H1 (cell line): Measurements from ENCODE around the gene RYR3. TPM values are rescaled to one million over a fixed set of nuclear protein-coding genes. Genes with fewer than 3 reads are reported as not detected.

ENCODE experiments used
- CTCF ChIA-PET: fragments of 300-600 bp; sonication (Branson Sonifier 250); formaldehyde crosslinking; loops from one replicate; lab custom pipeline; 2021; ENCODE audit not compliant: partially characterized antibody; lab: Charles Lee
- POLR2A ChIA-PET: fragments of 300-600 bp; sonication (Branson Sonifier 250); formaldehyde crosslinking; loops from one replicate; lab custom pipeline; 2021; ENCODE audit warnings: inconsistent platforms; ENCODE audit not compliant: partially characterized antibody; lab: Charles Lee
- DNase-seq, 2 experiments: peaks; one replicate each; pipeline versions ENCODE4 v3.0.0 to v3.0.0-alpha.2; 2010 to 2022; ENCODE audit warnings: low spot score in 2 of 2, low read depth in 1 of 2, mixed read lengths in 1 of 2
- FAIRE-seq: peaks from 2 replicates; lab custom pipeline; 2011; peaks lifted over from hg19 to GRCh38; lab: Jason Lieb, UNC
- H2AFZ ChIP-seq: 2 replicates; pipeline ENCODE4 v1.8.1; 2012; ENCODE audit warnings: low read length, inconsistent platforms
- H2AK5ac ChIP-seq: 2 replicates; pipeline ENCODE4 v1.6.1; 2013; ENCODE audit warnings: low read depth, low read length
- H2BK120ac ChIP-seq: replicated peaks from 2 replicates; pipeline ENCODE3; 2013; ENCODE audit warnings: low read depth, low read length, inconsistent platforms
- H2BK12ac ChIP-seq: 2 replicates; pipeline ENCODE4 v1.6.1; 2013; ENCODE audit warnings: low read depth, low read length
- H2BK15ac ChIP-seq: 2 replicates; pipeline ENCODE4 v1.6.1; 2013; ENCODE audit warnings: low read length
- H2BK20ac ChIP-seq: 2 replicates; pipeline ENCODE4 v1.6.1; 2013; ENCODE audit warnings: low read length
- H2BK5ac ChIP-seq: 2 replicates; pipeline ENCODE4 v1.6.1; 2013; ENCODE audit warnings: low read depth, low read length
- H3K14ac ChIP-seq: 2 replicates; pipeline ENCODE4 v1.6.1; 2013; ENCODE audit warnings: inconsistent platforms; ENCODE audit not compliant: insufficient read length
- H3K18ac ChIP-seq: 2 replicates; pipeline ENCODE4 v1.6.1; 2013; ENCODE audit warnings: low read length; ENCODE audit errors: extremely low read depth
- H3K23ac ChIP-seq: 2 replicates; pipeline ENCODE4 v1.6.1; 2013; ENCODE audit warnings: inconsistent platforms; ENCODE audit not compliant: insufficient read length
- H3K23me2 ChIP-seq: 2 replicates; pipeline ENCODE4 v1.6.1; 2013; ENCODE audit warnings: low read depth, low read length
- H3K27ac ChIP-seq: 2 replicates; pipeline ENCODE4 v1.6.1; 2011; ENCODE audit warnings: low read depth, low read length, inconsistent platforms
- H3K27me3 ChIP-seq, 4 experiments: replicated peaks in 1 of 4; 1 replicate in 1 of 4; 2 replicates in 3 of 4; pipeline versions ENCODE4 v1.6.1 to v1.8.1; 2011 to 2013; ENCODE audit warnings: low read length in 3 of 4, mild to moderate bottlenecking in 3 of 4, inconsistent platforms in 2 of 4, mixed read lengths in 2 of 4, moderate library complexity in 1 of 4; ENCODE audit not compliant: control insufficient read depth in 3 of 4, insufficient read depth in 3 of 4; ENCODE audit errors: extremely low read depth in 1 of 4
- H3K36me3 ChIP-seq, 4 experiments: 2 replicates each; pipeline versions ENCODE4 v1.6.1 to v1.8.1; 2011 to 2013; ENCODE audit warnings: mild to moderate bottlenecking in 4 of 4, low read length in 3 of 4, moderate library complexity in 2 of 4, control low read depth in 1 of 4, inconsistent platforms in 1 of 4; ENCODE audit not compliant: insufficient read depth in 4 of 4, control insufficient read depth in 2 of 4
- H3K4ac ChIP-seq: replicated peaks from 2 replicates; pipeline ENCODE3; 2013; ENCODE audit warnings: low read length, low read depth, mixed read lengths, inconsistent platforms; ENCODE audit not compliant: insufficient read length
- H3K4me1 ChIP-seq, 4 experiments: replicated peaks in 1 of 4; 1 replicate in 1 of 4; 2 replicates in 3 of 4; pipeline versions ENCODE4 v1.6.1 to v1.8.1; 2011 to 2013; ENCODE audit warnings: low read length in 3 of 4, inconsistent platforms in 2 of 4, mixed read lengths in 1 of 4; ENCODE audit not compliant: insufficient read depth in 4 of 4, control insufficient read depth in 3 of 4
- H3K4me2 ChIP-seq, 2 experiments: 2 replicates each; pipeline versions ENCODE4 v1.6.1 to v1.8.1; 2011 to 2013; ENCODE audit warnings: low read depth in 2 of 2, low read length in 2 of 2, control low read depth in 1 of 2, inconsistent platforms in 1 of 2, mild to moderate bottlenecking in 1 of 2; ENCODE audit not compliant: insufficient read depth in 1 of 2
- H3K4me3 ChIP-seq, 4 experiments: fragments of 200-600, 300-600 bp in 1 of 4; sonication (generic), shearing (Covaris generic), sonication (Bioruptor Twin) in 1 of 4; 2 replicates each; pipeline versions ENCODE4 v1.5.1 to v1.8.1; 2011 to 2016; ENCODE audit warnings: low read length in 4 of 4, low read depth in 3 of 4, control low read depth in 2 of 4, inconsistent platforms in 2 of 4, mild to moderate bottlenecking in 2 of 4, mixed read lengths in 1 of 4, moderate library complexity in 1 of 4; ENCODE audit not compliant: insufficient read depth in 2 of 4; ENCODE audit errors: extremely low read depth in 1 of 4
- H3K56ac ChIP-seq: replicated peaks from 2 replicates; pipeline ENCODE3; 2013; ENCODE audit warnings: low read depth, mild to moderate bottlenecking, mixed read lengths, low read length, inconsistent platforms; ENCODE audit not compliant: insufficient read length
- H3K79me1 ChIP-seq: 2 replicates; pipeline ENCODE4 v1.6.1; 2013; ENCODE audit warnings: low read depth, low read length, control low read depth
- H3K79me2 ChIP-seq, 2 experiments: 2 replicates each; pipeline versions ENCODE4 v1.6.1 to v1.8.1; 2012 to 2013; ENCODE audit warnings: low read length in 2 of 2, mild to moderate bottlenecking in 2 of 2, inconsistent platforms in 1 of 2; ENCODE audit not compliant: insufficient read depth in 2 of 2, control insufficient read depth in 1 of 2
- H3K9ac ChIP-seq, 4 experiments: replicated peaks in 1 of 4; 1 replicate in 1 of 4; 2 replicates in 3 of 4; pipeline versions ENCODE4 v1.6.1 to v1.8.1; 2011 to 2013; ENCODE audit warnings: low read depth in 3 of 4, low read length in 3 of 4, control low read depth in 2 of 4, mild to moderate bottlenecking in 2 of 4, moderate library complexity in 2 of 4, inconsistent platforms in 1 of 4; ENCODE audit errors: extremely low read depth in 1 of 4
- H3K9me3 ChIP-seq, 2 experiments: 2 replicates each; pipeline versions ENCODE4 v1.6.1 to v1.8.1; 2012 to 2013; ENCODE audit warnings: mild to moderate bottlenecking in 2 of 2, moderate library complexity in 2 of 2, control low read depth in 1 of 2, inconsistent platforms in 1 of 2, low read depth in 1 of 2, low read length in 1 of 2, mixed read lengths in 1 of 2; ENCODE audit not compliant: insufficient read depth in 2 of 2
- H4K20me1 ChIP-seq, 2 experiments: replicated peaks in 1 of 2; 2 replicates each; pipeline versions ENCODE3 to v1.8.1; 2011 to 2013; ENCODE audit warnings: inconsistent platforms in 2 of 2, low read length in 2 of 2, mild to moderate bottlenecking in 1 of 2; ENCODE audit not compliant: insufficient read depth in 2 of 2, control insufficient read depth in 1 of 2
- H4K5ac ChIP-seq: 2 replicates; pipeline ENCODE4 v1.6.1; 2013; ENCODE audit warnings: low read length, low read depth, mixed read lengths, inconsistent platforms; ENCODE audit not compliant: insufficient read length
- H4K8ac ChIP-seq: 2 replicates; pipeline ENCODE4 v1.8.0; 2013; ENCODE audit warnings: mild to moderate bottlenecking, moderate library complexity, low read length, inconsistent platforms; ENCODE audit not compliant: insufficient read depth; ENCODE audit errors: extremely low read depth
- H4K91ac ChIP-seq: replicated peaks from 2 replicates; pipeline ENCODE3; 2013; ENCODE audit warnings: low read length, mixed read lengths, inconsistent platforms; ENCODE audit not compliant: insufficient read length
- CHD1 ChIP-seq: IDR thresholded peaks from 2 replicates; pipeline ENCODE4 v1.6.1; 2012; ENCODE audit warnings: low read depth, low read length, improper control_type of control experiment
- FOSL1 ChIP-seq: IDR thresholded peaks from 2 replicates; pipeline ENCODE4 v1.6.1; 2011; ENCODE audit warnings: mild to moderate bottlenecking, low read depth, low read length, moderate library complexity; ENCODE audit not compliant: insufficient read depth
- HDAC6 ChIP-seq: IDR thresholded peaks from one replicate; pipeline ENCODE4 v1.7.1; 2012; ENCODE audit warnings: low read depth, mild to moderate bottlenecking, inconsistent platforms, low read length, moderate library complexity
- KDM4A ChIP-seq: IDR thresholded peaks from one replicate; pipeline ENCODE4 v1.7.1; 2012; ENCODE audit warnings: low read depth, mild to moderate bottlenecking, moderate library complexity, low read length, inconsistent platforms; ENCODE audit not compliant: severe bottlenecking
- MAFK ChIP-seq: IDR thresholded peaks from 2 replicates; pipeline ENCODE4 v1.6.1; 2012; ENCODE audit warnings: low read depth, mild to moderate bottlenecking, improper control_type of control experiment, low read length
- SP4 ChIP-seq: IDR thresholded peaks from 2 replicates; pipeline ENCODE4 v1.6.1; 2012; ENCODE audit warnings: low read length, inconsistent platforms
- TBP ChIP-seq: IDR thresholded peaks from 2 replicates; pipeline ENCODE4 v1.6.1; 2011; ENCODE audit warnings: low read depth, low read length, improper control_type of control experiment
- ZNF274 ChIP-seq: IDR thresholded peaks from 2 replicates; pipeline ENCODE4 v1.7.0; 2012; ENCODE audit warnings: low read length, borderline replicate concordance; ENCODE audit errors: extremely low read depth
- WGBS, 2 experiments: shearing (Covaris generic) in 1 of 2; methylation state at CpG; one replicate each; pipeline versions ENCODE4 v1.1.6 to v1.1.7; 2013 to 2015; ENCODE audit warnings: low lambda C conversion rate in 2 of 2, mixed read lengths in 2 of 2, inconsistent platforms in 1 of 2, low coverage in 1 of 2, missing lambda C conversion rate in 1 of 2; ENCODE audit not compliant: insufficient replicate concordance in 2 of 2, insufficient coverage in 1 of 2, insufficient read length in 1 of 2; ENCODE audit errors: extremely low coverage in 1 of 2, missing lambda C conversion rate in 1 of 2; 5-methylcytosine and 5-hydroxymethylcytosine counted together
- polyA plus RNA-seq, 7 experiments: library from polyadenylated mRNA; depleted of rRNA in 3 of 7; stranded (reverse) in 5 of 7; unstranded in 2 of 7; fragments of >200 nt in 5 of 7; fragments of 200-250 nt in 2 of 7; gene quantifications; 1 replicate in 5 of 7; 2 replicates in 1 of 7; 4 replicates in 1 of 7; pipeline versions ENCODE4 v1.2.1 to v1.2.3, GENCODE V29; 2011 to 2013; ENCODE audit warnings: missing spikeins in 2 of 7, mixed read lengths in 2 of 7
- total RNA-seq: library from RNA; stranded (reverse); fragmentation: NEBNext Ultra II Directional; extraction: Animal tissue kit (Norgen Biotek cat#: 25700); gene quantifications from 2 replicates; pipeline ENCODE4 v1.2.1, GENCODE V29; 2021

Gene RYR3
- total and polyA plus RNA-seq, 2 of the 8 experiments (the other 6 are each of a cell fraction or from before 2014, with no cell fraction given), result 0.33 to 3.4 TPM

DNA sequence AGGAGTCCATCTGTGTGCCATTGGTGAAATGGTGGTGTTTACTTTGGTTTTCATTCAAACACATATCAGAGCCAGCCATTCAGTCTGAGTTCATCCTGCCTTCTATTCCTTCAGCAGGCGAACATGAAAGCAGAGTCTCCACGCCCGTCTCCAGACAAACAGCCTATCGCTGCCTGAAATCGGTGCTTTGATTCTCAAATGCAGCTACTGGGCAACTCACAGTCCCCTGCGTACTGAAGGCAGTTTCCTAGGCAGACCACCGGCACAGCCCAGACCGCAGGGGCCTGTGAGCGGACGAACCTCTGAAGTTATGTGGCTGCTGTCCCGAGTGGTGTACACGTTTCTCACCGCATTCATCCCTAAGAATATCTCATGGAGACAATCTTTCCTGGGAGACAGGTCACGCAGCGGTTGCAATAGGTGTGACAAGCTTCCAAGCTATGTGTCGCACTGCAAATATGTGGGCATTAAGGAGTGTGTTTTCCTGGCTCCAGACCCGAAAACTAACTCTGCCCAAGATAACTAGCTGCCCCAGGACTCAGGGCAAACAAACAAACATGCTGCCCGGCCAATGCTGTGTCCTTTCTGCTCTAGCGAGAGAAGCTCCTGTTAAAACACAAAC is 16.9 kb upstream of the RYR3 start:
- 0 out of 7 replicates have a peak overlapping the region, but pooled peaks of 1 of the 4 experiments have one; percentile 6 for H3K9ac ChIP-seq
- H2BK5ac ChIP-seq, result no peak overlapping the region
- ChIA-PET POLR2A (no interaction called here), CTCF (interaction anchor here (0.7 to 10.2 kb wide), 21 partner anchors 12 to 445 kb away, joined by 3 to 81 read pairs (median 4); partner anchors contain the start of gene RYR3)
- no peak overlapping the region for H3K23ac ChIP-seq
- no peak overlapping the region for H3K4ac ChIP-seq
- H3K27ac ChIP-seq, result no peak overlapping the region
- H3K14ac ChIP-seq, result no peak overlapping the region
- no peak overlapping the region for H2BK20ac ChIP-seq
- no peaks in the 10 kb centered on the region for H3K9me3 ChIP-seq
- H3K79me1 ChIP-seq, result no peaks in the 10 kb centered on the region
- H3K23me2 ChIP-seq, result no peaks in the 10 kb centered on the region
- H4K20me1 ChIP-seq, result no peaks in the 10 kb centered on the region
- H3K4me1 ChIP-seq, result no peaks in the 10 kb centered on the region
- no peak overlapping the region for H3K4me2 ChIP-seq
- no peaks in the 10 kb centered on the region for H3K27me3 ChIP-seq
- H2AK5ac ChIP-seq, result no peak overlapping the region
- H2AFZ ChIP-seq, result peak overlapping the region; percentile 91; the same call in 1 of the 2 replicates
- H3K56ac ChIP-seq, result no peak overlapping the region
- no peak overlapping the region for H2BK120ac ChIP-seq
- 0 out of 2 replicates have a peak overlapping the region, but pooled peaks have one; percentile 12 for H4K8ac ChIP-seq
- no peak overlapping the region for H3K4me3 ChIP-seq
- H2BK12ac ChIP-seq, result no peak overlapping the region; the same call in 1 of the 2 replicates
- no peak overlapping the region for H2BK15ac ChIP-seq
- 95% methylated on average over 19 of the region's 19 CpGs; no CpG with 5 or more reads in 1 of the 2 experiments for WGBS, 2 experiments
- no peaks in the 10 kb centered on the region for H3K79me2 ChIP-seq
- DNase-seq (no peak), FAIRE-seq (no peak)
- H4K5ac ChIP-seq, result no peak overlapping the region
- H3K18ac ChIP-seq, result no peak overlapping the region
- H3K36me3 ChIP-seq, result no peaks in the 10 kb centered on the region
- H4K91ac ChIP-seq, result no peak overlapping the region
- TF ChIP-seq CHD1 (no peak), MAFK (no peak), FOSL1 (no peak), HDAC6 (no peak), KDM4A (no peak), TBP (no peak), SP4 (no peak), ZNF274 (no peak)
